Muscle of back (tissue), 11 donors: Measurements from ENCODE around the gene RASGRP2. TPM values are rescaled to one million over a fixed set of nuclear protein-coding genes. Genes with fewer than 3 reads are reported as not detected.
A peak's percentile ranks its signal among the peaks of the same experiment; 100 is the strongest.
"Not testable (repeated sequence)": the region's sequence is repeated elsewhere in the genome, so short reads cannot be mapped to it uniquely, and the experiment has no call there.

Source experiments
- DNase-seq, 3 donors: peaks; one replicate each; pipeline versions ENCODE4 v3.0.0 to v3.0.0-alpha.2; 2013
- polyA plus RNA-seq, 10 donors: library from polyadenylated mRNA; unstranded; fragments of 120-200 nt; gene quantifications; one replicate each; pipeline ENCODE4 v1.2.1, GENCODE V29; 2013; ENCODE audit not compliant: insufficient read length in 10 of 10

RASGRP2 gene
- polyA plus RNA-seq, 10 donors, result 13.3 to 60.2 (median 40.2) TPM

- not testable (repeated sequence) for DNase-seq
Observed at GRCh38 chr11:64701956-64702355, 42.0 kb downstream of the RASGRP2 start.

- DNase-seq, result no peak
Observed at GRCh38 chr11:64698427-64698826, 45.5 kb downstream of the RASGRP2 start.

- DNase-seq, result no peak
Observed at GRCh38 chr11:64697663-64698375, 46.1 kb downstream of the RASGRP2 start.

GRCh38 chr11:64696045-64696444, 47.9 kb downstream of the RASGRP2 start:
- no peak for DNase-seq

- no peak for DNase-seq
Observed at GRCh38 chr11:64695548-64695947, 48.4 kb downstream of the RASGRP2 start.

- DNase-seq, result no peak
Observed at GRCh38 chr11:64694821-64695365, 49.0 kb downstream of the RASGRP2 start.

GRCh38 chr11:64694026-64694755, 49.8 kb downstream of the RASGRP2 start:
- no peak for DNase-seq

GRCh38 chr11:64692764-64693331, 51.1 kb downstream of the RASGRP2 start:
- peak in 1 of 3 donors; percentile 39 for DNase-seq

GRCh38 chr11:64691543-64691942, 52.4 kb downstream of the RASGRP2 start:
- DNase-seq, result no peak

- DNase-seq, result peak in 1 of 3 donors; percentile 59
Observed at GRCh38 chr11:64690235-64690634, 53.7 kb downstream of the RASGRP2 start.

- DNase-seq, result peak; percentile 88 to 97 (median 94)
Observed at GRCh38 chr11:64688534-64688982, 55.4 kb downstream of the RASGRP2 start.

- no peak for DNase-seq
Observed at GRCh38 chr11:64687643-64688533, 56.1 kb downstream of the RASGRP2 start.

- DNase-seq, result peak; percentile 53 to 82 (median 58)
Observed at GRCh38 chr11:64687204-64687603, 56.7 kb downstream of the RASGRP2 start.

GRCh38 chr11:64686466-64687170, 57.3 kb downstream of the RASGRP2 start:
- DNase-seq, result no peak

GRCh38 chr11:64685536-64685935, 58.4 kb downstream of the RASGRP2 start:
- DNase-seq, result no peak

- DNase-seq, result no peak
Observed at GRCh38 chr11:64684357-64684756, 59.6 kb downstream of the RASGRP2 start.

- DNase-seq, result no peak
Observed at GRCh38 chr11:64681171-64681570, 62.8 kb downstream of the RASGRP2 start.

GRCh38 chr11:64679846-64680245, 64.1 kb downstream of the RASGRP2 start:
- DNase-seq, result no peak

- DNase-seq, result no peak
Observed at GRCh38 chr11:64677441-64678023, 66.4 kb downstream of the RASGRP2 start.
